Raji (cell line): ENCODE measurements around the gene SLC30A1.

ENCODE experiments used
- POLR2A ChIP-seq: IDR thresholded peaks from 2 replicates; pipeline ENCODE4 v1.6.1; 2011; ENCODE audit warnings: low read depth, low read length, control low read depth; ENCODE audit not compliant: insufficient read depth

Gene SLC30A1, protein sequence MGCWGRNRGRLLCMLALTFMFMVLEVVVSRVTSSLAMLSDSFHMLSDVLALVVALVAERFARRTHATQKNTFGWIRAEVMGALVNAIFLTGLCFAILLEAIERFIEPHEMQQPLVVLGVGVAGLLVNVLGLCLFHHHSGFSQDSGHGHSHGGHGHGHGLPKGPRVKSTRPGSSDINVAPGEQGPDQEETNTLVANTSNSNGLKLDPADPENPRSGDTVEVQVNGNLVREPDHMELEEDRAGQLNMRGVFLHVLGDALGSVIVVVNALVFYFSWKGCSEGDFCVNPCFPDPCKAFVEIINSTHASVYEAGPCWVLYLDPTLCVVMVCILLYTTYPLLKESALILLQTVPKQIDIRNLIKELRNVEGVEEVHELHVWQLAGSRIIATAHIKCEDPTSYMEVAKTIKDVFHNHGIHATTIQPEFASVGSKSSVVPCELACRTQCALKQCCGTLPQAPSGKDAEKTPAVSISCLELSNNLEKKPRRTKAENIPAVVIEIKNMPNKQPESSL

DNA sequence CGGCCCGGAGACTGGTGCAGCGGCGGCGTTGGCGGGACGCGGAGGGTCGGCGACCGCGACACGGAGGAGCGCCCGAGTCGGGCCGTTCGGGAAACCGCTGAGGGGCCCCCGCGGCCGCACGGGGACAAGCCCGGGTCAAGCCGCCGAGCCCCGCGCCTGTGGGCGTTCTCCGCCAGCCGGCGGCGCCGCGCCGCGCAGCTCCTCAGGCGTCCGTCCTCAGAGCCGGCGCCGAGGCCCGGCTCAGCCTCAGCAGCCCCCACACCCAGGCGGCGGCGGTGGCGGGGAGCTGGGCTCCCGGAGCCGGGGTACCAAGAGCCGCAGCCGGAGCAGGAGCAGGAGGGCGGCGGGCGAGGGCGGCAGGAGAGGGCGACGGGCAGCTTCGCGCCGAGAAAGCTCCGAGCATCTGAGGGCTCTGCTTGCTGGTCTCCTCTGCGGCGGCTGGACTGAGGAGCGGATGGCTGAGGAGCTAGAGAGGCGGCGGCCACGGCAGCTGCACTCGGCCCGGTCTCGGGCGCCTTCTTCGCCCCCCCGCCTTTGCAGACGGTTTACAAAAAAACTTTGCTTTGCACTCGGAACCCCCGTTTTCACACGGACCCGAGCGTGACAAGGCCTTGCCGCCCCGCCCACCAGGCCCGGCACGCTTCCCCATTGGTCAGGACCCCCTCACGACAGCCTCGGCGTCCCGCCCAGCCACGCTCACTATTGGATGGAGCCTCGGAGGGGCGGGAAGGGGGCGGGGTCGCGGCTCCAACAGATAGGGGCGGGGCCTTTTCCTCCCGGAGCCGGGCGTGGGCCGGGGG, at the start of gene SLC30A1:
Gene SLC30A1 (minus strand): TSS at position 522 of the 800 bp plus-strand sequence. CDS start 549 bp downstream, outside the sequence.
- TF ChIP-seq POLR2A: peak; percentile 83

DNA sequence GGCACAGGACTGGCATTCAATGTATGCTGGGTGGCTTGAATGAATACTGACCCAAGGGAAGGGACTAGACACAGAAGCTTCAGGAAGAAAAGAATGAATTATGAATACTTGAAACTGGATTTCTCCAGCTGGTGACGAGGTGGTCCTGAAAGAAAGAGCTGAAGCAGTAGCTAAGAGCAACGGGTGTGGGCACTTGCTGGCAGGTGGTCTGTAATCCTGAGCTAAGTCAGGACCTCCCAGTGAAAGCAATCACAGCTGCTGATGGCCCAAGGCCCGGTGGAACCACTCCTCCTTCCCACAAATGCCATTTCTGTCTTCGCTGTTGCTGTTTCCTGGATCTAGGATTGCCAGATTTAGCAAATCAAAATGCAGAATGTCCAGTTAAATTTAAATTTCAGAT, 49.5 kb upstream of the SLC30A1 start:
- TF ChIP-seq POLR2A: no peak

- no peak for TF ChIP-seq POLR2A
Observed at GRCh38 chr1:211627259-211627658, 48.3 kb upstream of the SLC30A1 start.

- TF ChIP-seq POLR2A: no peak
Observed at GRCh38 chr1:211625040-211625439, 46.1 kb upstream of the SLC30A1 start.

DNA sequence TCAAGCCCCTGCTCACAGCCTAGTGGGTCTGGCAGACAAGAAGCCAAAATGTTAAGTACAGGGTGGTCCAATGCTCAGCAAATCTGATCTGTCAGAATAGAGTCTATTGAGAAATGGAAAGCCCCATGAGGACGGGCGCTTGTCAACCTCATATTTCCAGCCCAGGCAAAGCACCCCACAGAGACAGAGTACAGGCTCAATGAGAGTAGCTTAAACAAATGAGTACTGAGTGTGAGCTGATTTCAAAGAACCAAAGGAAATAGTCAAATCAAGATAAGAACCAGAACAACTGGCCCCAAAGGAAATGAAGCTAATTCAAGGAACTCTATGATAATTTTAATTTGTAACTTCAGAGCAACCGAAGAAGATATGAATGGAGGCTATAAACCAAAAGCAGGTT, 44.6 kb upstream of the SLC30A1 start:
- TF ChIP-seq POLR2A: no peak

DNA sequence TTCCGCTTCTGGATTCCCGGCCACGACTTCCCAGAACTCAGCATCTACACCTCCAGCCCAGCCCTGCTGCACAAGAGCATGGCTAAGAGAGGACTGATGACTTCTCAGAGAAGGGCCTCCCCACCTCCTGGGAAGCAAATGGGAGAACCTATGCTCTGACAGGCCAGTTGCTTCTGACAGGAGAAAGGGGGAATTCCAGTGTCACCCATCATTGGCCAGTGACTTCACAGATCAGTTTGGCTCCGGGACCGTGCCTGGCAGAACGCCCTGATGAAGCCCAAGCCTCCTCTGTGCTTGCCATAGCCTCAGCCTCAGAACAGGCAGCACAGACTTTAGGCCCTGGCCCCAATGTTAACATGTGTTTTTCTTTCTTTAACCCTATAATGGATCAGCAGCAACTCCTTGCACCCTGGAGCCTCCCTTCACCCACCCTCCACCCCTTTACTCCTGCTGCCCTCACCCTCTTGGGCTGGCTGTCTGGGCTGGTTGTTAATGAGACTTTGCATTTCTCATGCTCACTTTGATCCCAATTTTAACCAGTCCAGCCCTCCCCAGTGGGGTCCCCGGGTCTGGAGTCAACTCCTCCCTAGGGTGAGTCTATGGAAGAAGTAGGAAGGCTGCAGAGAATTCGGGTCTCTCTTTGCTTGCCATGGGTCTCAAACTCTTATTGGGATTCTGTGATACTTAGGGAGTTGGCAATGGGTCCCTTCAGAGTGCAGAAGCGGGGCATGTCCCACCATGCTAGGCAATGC, 42.7 kb upstream of the SLC30A1 start:
- no peak for TF ChIP-seq POLR2A

DNA sequence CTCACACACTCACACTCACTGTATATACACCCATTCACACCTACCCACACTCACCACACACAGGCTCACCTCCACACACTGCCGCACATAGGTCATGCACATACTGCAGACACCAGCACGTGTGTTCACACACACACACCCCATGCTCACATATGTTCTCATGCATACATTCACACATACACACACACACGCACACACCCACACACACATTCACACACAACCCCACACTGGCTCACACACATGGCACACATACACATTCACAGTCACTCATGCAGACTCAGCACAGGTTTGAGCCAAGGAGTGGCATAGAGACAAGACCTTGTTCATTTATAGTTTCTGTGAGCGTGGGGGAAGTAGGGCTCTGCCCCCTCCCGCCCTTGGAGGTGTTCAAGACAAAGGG, 41.1 kb upstream of the SLC30A1 start:
- no peak for TF ChIP-seq POLR2A

GRCh38 chr1:211619033-211619996, 40.4 kb upstream of the SLC30A1 start:
- TF ChIP-seq POLR2A: no peak

DNA sequence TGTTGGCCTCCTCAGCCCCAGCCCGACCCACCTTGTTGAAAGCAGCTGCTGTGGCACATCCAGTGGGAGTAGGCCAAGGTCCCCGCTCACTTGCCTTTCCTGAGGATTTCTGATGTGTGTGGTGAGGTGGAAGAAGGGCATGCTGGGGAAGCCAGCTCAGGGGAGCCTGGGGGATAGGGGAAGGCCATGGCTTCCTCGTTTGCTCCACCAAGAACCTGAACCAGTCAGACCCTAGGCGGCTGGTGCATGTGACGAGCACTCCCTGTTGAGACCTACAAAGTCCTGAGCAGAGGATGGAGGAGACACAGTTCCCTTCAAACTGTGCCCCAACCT, 38.0 kb upstream of the SLC30A1 start:
- no peak for TF ChIP-seq POLR2A

DNA sequence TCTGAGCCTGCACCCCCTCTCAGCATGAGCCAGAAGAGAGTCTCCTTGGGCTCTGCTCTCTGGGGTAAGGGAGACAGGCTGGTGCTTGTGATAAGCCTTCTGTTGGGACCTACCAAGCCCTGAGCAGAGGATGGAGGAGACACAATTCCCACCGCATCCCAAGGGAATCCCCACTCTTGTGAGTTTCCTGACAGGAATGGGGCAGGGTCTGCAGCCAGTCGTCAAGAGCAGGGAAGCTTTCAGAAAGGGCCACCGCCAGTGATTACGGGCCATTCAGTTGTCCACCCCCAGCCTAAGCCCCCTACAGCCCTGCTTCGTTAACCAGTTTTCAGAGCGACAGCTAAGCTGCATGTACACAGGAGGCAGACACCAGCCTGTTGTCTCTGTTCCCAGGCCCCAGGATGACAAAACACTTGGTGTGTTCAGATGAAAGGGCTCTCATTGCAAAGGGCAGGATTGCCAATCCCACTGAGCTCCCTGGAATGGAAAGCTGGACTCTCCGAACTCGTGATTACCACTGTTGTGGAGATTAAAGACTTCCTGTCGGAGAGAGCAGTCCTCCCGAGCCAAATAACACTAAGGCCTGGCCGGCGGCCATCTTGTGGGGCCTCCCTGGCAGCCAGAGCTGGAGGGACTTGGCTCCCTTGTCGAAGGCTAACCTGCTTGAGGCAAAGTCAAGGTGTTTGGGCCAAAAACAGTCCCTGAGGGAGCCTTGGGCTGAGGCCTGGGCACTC, 37.4 kb upstream of the SLC30A1 start:
- no peak for TF ChIP-seq POLR2A

DNA sequence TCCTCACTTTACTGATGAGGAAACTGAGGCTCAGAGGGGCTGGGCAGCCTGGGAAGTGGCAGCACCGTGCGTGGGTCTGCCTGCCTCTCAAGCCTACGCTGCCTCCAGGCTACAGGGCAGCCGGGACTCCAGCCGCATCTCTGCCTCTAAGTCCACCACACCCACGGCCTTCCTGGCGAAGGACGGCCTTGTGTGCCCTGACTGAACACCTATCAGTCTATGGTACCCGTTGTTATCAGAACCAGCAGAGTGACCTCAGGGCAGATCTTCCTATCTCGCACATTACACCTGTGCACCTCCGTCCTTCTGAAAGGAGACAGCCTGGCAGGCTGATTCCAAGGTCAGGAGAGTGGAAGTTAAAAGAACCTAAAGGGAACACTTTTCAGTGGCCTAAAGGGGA, 35.7 kb upstream of the SLC30A1 start:
- no peak for TF ChIP-seq POLR2A

GRCh38 chr1:211613951-211614350, 35.0 kb upstream of the SLC30A1 start:
- no peak for TF ChIP-seq POLR2A

DNA sequence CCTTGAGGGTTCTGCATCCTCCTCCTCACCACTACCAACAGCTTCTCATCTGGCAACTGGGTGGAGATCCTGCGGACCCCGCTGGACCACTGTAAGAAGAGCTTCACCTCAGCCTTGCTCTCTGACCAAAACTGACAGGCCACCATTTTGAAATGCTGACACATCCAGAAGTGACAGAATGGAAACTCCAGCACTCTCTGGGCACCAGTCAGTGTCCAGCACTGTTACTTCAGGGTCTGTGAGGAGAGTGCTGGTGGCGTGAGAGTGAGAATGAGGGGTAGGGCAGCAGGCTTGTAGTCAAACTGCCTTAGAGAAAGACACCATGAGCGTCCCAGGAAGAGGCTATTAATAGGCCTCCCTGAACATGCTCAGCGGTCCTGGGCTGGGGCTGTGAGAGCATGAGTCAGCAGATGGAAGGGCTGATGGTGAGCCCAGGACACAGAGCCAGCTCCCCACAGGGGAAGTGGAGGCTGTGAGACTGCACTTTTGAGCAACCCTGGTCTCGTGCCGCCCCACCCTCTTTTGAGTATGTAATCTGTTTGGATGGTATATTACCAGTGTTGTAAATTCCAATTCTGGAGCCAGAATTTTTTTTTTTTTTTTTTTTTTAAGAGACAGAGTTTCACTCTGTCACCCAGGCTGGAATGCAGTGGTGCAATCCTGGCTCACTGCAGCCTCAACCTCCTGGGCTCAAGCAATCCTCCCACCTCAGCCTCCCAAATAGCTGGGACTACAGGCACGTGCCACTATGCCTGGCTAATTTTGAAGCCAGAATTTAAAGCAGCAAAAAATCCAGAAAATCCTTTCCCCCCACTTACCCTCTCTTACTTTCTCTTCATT, 34.4 kb upstream of the SLC30A1 start:
- TF ChIP-seq POLR2A: no peak
